Subcutaneous adipose tissue (tissue), 4 donors: ENCODE measurements around the gene RAD51B. TPM values are rescaled to one million over a fixed set of nuclear protein-coding genes. Genes with fewer than 3 reads are reported as not detected.

Experiments
- total RNA-seq, 4 donors: library from RNA; depleted of rRNA; stranded (reverse); fragments of >200 nt; gene quantifications; one replicate each; pipeline ENCODE4 v1.1.0, GENCODE V29; 2016
- TF ChIP-seq, protein P1 (sequence below): fragments of 450-650 bp; IDR thresholded peaks from one replicate; pipeline ENCODE4 v1.5.1; 2016; ENCODE audit warnings: low read depth, mild to moderate bottlenecking, control low read depth, antibody characterized with exemption, moderate library complexity

Gene RAD51B
- total RNA-seq, result 10 to 100 TPM in 3 of 4 donors, 1 to 10 TPM in 1; 9.7 to 24.1 (median 16.7) TPM

DNA sequence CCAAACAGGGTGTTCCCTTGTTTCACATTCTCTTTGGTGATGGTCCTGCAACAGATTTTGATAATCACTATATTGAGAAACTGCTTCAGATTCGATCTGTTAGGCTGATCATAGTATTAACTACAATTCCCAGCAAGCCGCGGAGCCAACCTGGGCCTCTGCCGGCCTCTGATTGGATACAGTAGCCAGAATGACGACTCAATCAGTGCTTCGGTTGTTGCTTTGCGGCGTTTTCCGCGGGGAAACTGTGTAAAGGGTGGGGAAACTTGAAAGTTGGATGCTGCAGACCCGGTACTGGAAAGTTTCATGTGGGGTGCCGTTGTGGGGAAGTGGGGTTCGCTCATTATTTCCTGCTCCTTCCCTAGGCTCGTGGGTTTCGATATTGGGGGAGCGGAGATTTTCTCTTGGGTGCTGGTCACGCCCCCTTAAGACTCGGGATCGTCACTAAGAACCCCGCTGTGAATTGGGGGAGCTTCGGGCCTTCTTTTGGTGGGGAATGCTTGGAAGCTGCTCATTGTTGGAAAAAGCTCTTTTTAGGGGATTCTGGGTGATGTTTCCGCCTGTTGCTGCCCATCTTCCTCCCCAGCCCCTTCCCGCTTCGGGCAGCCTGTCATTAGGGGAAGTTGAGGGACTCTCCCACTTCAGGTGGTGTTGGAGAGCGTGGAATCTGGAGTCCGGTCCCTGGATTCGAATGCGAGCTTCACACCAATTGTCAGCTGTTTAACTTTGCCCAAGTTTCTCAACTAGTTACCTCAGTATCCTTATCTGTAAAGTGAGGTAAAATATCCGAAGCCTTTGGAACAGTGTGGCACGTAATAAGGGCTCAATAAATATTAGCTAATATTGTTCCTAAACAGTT is at the start of gene RAD51B:
RAD51B (plus strand) TSS at position 217 of the 859 bp plus-strand sequence.
- TF ChIP-seq, protein P1, sequence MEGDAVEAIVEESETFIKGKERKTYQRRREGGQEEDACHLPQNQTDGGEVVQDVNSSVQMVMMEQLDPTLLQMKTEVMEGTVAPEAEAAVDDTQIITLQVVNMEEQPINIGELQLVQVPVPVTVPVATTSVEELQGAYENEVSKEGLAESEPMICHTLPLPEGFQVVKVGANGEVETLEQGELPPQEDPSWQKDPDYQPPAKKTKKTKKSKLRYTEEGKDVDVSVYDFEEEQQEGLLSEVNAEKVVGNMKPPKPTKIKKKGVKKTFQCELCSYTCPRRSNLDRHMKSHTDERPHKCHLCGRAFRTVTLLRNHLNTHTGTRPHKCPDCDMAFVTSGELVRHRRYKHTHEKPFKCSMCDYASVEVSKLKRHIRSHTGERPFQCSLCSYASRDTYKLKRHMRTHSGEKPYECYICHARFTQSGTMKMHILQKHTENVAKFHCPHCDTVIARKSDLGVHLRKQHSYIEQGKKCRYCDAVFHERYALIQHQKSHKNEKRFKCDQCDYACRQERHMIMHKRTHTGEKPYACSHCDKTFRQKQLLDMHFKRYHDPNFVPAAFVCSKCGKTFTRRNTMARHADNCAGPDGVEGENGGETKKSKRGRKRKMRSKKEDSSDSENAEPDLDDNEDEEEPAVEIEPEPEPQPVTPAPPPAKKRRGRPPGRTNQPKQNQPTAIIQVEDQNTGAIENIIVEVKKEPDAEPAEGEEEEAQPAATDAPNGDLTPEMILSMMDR, result no peak

DNA sequence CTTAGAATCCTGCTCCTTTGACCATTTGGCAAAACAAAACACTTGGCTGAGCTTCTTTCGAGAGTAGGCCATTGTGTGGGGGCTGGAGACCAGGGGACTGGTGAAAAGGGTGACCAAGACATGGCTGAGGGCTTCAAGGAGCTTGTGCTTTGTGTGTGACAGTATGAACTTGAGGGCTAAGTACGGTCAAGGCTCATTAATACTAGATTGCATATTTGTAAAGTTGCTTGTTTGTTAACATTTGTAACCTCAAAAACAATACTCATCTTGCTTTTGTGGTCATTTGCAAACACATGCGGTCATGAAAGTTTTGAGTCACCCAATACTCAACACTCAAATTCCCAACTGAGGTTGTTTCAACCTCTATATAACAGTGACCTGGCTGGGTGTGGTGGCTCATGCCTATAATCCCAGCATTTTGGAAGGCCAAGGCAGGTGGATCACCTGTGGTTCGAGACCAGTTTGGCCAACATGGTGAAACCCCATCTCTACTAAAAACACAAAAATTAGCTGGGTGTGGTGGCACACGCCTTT is 45.7 kb upstream of the RAD51B start:
- TF ChIP-seq, protein P1, result no peak

DNA sequence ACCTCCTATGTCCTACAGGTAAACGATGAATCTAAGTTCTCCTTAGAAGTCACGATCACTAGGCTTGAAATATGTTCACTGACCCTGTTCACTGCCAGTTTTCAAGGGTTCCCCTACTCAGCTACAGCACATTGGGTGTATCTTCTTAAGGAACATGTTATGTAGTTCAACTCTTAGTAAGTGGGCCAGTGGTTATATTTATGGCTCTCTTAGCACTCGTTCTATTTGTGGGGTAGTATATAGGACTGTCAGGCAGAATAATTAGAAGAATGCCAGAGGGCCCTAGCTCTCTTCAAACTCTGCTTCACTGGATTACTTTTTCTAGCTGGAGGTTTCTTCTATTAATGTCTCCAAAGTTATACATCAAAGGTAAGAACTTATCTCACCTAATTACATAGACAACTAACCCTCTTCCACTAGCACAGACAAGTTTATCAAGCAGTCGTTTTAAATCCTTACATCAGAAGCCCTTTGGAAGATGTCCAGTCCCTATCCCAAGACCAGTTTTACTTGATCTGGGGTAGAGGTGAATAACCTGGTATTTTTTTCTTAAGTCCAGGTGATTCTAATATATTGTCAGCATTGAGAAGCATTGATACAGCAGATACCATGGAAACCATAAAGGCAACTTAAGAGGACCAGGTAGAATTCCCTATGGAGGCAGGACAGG is 42.8 kb upstream of the RAD51B start:
- TF ChIP-seq, protein P1, result no peak

DNA sequence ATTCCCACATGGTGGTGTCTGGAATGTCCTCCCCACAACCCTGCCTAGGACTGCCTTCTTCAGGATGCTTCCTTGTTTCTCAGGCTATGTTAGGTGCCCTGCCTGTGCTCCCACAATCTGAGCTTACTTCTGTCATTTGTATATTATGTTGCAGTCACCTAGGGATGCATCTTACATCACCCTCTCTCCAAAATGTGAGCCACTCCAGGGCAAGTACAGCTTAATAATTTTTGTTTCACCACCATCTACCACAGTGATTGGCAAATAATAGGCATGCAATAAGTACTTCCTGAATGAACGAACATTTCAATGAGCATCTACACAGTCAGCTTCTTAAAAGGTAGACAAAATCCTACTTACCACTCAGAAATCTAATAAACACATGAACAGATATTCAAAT is 40.8 kb upstream of the RAD51B start:
- TF ChIP-seq, protein P1, result no peak

DNA sequence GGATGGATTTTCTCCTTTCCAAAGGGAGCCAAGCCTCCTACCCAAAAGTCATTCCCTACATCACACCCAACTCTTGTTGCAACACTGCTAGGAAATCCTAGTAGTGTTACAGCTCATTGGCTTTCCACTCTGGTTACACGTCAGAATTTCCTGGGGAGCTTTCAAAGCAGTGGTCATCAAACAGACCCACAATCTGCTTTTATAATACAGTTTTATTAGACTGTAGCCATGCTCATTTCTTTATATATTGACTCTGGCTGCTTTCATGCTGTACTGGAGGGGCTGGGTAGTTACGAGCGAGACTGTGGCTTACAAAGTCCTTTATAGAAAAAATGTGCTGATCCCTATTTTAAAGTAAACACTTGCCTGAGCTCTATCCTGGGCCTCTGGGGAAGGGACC is 37.5 kb upstream of the RAD51B start:
- TF ChIP-seq, protein P1, result no peak

DNA sequence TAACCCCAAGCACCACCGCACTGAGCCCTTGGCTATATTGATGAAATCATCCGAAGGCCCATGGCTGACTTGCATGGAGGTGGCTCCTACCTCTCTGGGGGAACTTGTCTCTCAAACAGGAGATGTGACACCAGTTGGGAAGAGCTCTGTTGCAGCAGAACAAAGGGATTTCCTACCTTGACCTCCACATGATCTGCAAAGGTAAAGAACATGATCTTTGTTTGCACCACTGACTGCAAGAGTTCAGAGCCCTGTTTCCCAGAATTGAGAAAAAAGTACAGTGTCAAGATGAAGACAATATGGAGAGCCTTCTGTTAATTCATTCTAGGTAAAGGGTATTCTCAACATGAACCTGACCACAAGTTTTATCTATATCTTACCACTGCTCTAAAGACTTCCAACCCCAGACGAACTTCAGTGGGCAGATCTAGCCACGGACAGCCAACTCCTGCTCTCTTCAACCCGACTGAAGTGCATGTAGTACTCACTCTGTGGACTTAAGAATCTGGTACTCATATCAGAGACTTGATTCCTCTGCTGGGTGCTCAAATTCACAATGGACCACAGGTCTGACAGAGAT is 35.2 kb upstream of the RAD51B start:
- TF ChIP-seq, protein P1, result no peak
